ENCODE data around the gene MSX1.

MSX1 gene

DNA sequence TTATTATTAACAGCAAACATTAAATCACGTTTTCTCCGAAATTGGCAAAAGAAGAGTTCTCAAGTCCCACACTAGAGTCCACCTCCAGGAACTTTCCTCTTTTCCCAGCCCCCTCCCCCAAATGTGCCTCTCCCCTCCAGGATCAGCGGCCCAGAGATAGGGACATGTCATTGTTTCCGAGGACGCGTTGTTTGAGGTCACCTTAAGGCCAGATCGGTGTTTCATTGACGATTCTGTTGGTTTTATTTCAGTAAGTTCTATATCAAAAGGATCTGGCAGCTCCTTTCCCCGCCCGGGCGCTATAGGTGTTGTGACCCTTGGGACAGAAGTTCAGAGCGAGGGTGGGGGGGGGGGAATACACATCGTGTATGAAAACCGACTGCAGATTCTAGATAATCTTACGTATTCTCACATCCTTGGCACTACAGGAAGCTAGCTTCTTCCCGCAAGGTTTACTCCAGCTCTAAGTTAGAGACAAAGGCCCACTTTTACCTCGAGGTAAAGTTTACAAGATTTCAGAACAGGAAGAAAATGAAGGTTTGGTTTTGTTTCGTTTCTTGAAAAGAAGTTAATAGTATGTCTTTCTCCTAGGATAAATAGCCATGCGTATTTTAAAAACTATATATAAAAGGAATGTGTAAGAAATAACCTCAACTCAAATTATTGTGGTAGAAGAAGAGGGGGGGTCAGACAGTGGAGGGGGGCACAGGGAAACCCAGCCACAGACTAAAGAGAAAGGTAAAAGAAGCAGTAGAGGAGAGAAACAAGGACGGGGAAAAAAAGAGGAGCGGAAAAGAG is 739 bp upstream of the MSX1 start:
- no peak for DNase-seq

DNA sequence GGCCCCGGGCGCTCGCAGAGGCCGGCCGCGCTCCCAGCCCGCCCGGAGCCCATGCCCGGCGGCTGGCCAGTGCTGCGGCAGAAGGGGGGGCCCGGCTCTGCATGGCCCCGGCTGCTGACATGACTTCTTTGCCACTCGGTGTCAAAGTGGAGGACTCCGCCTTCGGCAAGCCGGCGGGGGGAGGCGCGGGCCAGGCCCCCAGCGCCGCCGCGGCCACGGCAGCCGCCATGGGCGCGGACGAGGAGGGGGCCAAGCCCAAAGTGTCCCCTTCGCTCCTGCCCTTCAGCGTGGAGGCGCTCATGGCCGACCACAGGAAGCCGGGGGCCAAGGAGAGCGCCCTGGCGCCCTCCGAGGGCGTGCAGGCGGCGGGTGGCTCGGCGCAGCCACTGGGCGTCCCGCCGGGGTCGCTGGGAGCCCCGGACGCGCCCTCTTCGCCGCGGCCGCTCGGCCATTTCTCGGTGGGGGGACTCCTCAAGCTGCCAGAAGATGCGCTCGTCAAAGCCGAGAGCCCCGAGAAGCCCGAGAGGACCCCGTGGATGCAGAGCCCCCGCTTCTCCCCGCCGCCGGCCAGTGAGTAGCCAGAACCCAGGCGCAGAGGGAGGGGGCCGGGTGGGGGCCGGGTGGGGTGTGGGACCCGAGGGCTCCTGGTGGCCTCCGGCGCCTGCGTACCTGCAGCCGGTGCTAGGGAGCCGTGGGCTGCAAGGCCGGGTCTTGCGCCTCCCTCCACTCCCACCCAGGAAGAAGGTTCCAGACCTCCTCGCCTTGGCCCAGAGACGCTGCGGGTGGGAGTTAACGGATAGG is 534 bp downstream of the MSX1 start:
- DNase-seq = no peak

DNA sequence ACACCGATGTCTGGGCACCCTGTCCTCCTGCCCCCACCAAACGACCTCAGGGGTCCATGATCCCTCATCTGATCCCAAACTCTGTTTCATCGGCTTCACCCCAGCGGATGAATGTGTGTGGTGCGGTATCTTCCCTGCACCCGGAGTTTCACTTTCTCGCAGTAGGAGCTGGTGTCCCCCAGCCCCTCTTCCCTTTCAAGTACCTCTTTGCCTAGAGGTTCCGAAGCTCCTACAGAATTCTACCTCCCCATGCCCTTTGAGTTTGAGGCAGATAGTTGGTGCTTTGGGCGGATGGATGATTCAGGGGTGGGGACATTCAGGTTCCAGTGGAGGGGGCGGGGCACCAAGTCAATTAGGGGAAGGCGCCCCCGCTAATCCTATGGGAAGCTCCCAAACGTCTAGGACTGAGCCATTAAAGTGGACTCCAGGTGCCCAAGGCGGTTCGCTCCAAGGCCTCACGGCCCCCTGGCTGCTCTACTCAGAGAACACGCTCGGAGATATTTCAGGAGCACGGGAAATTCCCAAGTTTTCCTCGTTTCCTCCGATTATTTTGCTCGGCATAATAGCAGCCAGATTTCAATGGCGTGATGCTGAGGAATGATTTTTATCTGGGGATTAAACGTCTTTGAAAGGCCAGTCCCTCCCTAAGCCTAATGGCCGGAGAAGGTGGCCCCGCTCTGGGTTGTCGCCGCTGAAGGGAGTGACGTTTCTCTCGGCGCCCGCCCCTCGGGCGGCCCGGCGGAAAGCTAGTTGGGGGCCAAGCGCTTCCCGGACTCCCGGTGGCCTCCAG is 1.3 kb downstream of the MSX1 start:
- no peak for DNase-seq

- DNase-seq = no peak
Measured at GRCh38 chr4:4861390-4862018, 2.0 kb downstream of the MSX1 start.

DNA sequence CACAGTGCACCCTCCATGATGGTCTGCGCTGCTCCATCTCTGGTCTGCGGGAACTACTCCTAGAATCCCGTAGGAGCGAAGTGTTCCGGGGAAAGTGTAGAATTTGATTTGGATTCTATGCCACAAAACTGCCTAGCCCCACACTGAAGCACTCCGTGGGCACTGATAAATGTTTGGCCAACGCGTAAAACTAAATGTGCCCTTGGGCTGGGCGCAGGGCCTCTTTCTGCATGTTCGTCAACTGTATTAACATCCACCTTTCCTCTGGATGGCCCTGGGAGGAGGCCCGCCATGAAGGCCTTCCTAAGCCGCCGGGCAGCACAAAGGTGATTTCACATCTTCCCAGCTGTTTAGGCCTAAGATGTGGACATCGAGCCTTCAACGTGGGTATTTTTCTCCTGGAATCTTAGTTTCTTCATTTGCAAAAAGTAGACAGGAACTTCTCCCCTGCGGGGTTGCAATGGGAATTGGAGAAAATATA is 2.6 kb downstream of the MSX1 start:
- no peak for DNase-seq

DNA sequence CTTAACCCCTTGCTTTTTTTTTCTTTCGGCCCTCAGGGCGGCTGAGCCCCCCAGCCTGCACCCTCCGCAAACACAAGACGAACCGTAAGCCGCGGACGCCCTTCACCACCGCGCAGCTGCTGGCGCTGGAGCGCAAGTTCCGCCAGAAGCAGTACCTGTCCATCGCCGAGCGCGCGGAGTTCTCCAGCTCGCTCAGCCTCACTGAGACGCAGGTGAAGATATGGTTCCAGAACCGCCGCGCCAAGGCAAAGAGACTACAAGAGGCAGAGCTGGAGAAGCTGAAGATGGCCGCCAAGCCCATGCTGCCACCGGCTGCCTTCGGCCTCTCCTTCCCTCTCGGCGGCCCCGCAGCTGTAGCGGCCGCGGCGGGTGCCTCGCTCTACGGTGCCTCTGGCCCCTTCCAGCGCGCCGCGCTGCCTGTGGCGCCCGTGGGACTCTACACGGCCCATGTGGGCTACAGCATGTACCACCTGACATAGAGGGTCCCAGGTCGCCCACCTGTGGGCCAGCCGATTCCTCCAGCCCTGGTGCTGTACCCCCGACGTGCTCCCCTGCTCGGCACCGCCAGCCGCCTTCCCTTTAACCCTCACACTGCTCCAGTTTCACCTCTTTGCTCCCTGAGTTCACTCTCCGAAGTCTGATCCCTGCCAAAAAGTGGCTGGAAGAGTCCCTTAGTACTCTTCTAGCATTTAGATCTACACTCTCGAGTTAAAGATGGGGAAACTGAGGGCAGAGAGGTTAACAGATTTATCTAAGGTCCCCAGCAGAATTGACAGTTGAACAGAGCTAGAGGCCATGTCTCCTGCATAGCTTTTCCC is 3.4 kb downstream of the MSX1 start:
- no peak for DNase-seq

DNA sequence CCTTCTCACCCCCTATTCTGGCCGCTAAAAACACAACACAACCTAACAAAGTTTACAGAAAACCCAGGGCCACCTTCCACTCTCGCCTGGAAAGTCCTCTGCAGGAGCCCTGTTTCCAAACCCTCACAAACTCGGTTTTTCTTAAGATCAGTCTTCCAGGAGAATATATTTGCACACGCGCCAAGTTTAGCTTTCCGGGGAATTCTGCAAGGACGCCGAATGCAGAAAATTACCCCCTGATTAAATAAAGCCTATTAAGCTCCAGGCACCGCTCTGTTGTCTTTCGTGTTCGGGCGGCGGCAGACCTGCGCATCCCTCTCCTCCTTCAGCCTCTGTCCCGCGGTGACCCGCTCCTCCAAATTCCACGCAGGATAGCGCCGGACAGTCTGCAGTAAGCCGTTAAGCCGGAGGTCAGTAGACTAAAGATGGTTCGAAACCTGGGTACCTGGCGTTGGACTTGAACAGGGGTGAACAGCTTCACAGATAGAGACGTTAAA is 5.0 kb downstream of the MSX1 start:
- no peak for DNase-seq

- no peak for DNase-seq
Measured at GRCh38 chr4:4864940-4865704, 5.7 kb downstream of the MSX1 start.

- no peak for DNase-seq
Measured at GRCh38 chr4:4865705-4866123, 6.2 kb downstream of the MSX1 start.

- no peak for DNase-seq
Measured at GRCh38 chr4:4866124-4866865, 6.8 kb downstream of the MSX1 start.

- no peak for DNase-seq
Measured at GRCh38 chr4:4866866-4867374, 7.5 kb downstream of the MSX1 start.

GRCh38 chr4:4867375-4868039 is 8.0 kb downstream of the MSX1 start:
- no peak for DNase-seq

DNA sequence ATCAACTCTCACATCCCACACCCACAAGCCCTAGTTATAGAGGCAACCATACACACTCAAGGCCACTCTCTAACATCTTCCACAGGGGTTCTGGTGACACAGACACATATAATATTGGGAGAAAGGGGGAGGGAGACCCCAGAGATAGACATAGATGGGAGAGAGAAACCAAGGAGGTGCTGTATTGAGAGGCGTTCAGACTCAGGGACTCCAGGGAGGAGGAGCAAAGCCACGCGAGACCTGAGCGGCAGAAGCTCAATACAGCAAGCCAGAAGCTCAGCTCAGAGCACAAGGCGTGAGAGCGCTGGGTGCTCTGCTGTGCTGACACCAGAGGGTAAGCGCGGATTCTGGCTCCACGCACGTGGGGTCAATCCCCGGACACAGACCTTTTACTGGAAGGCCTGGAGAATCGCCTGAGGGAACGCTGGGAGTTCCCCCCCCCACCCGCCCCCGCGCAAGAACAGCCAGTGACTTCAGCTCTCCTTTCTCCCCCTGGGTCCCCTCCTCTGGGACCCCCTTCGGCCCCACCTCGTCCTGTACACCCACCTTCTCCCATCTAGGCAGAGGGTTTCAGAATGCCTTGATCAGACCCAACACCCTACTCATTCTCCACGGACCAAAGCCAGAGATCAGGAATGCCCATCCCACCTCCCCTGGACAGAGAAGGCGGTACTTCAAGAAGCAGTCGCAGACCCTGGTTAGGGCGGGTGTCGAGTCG is 8.7 kb downstream of the MSX1 start:
- no peak for DNase-seq

- DNase-seq = no peak
Measured at GRCh38 chr4:4868758-4869723, 9.6 kb downstream of the MSX1 start.

- DNase-seq = no peak
Measured at GRCh38 chr4:4869731-4870571, 10.5 kb downstream of the MSX1 start.

DNA sequence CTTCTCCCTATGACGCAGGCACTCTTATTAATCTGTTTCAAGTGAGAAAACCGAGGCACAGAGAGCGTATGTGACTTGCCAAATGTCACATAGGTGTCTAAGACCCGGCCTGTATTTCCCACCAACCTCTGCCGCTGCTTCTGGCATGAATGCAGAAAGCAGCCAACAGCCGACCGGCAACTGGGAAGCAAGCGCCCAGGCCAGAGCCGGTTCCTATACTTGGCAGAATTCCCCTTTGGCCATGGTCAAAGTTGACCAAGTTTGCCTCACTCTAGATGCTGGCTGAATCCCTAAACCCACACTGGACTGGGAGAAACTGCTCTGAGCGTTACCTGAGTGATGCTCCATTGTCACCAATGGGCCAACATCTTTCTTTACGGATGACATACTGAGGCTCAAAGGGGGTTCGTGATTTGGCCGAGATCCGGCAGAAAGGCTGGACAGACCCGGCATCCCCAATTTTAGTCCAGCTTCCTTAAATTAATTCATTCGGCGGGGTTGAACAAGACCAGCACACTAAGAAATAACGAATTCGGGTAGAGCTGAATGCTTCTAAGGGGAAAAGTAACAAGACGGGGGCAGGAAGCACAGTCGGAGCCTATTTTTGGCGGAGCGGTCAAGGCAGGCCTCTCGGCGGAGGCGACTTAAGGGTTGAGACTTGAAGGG is 11.2 kb downstream of the MSX1 start:
- no peak for DNase-seq
